ENCODE data around the gene COL15A1.

GRCh38 chr9:99031994-99032393 lies 88.3 kb downstream of the COL15A1 start:
- no peak for TF ChIP-seq POLR2A (IDR thresholded peaks at IDR 0.05)
- TF ChIP-seq, protein P1, sequence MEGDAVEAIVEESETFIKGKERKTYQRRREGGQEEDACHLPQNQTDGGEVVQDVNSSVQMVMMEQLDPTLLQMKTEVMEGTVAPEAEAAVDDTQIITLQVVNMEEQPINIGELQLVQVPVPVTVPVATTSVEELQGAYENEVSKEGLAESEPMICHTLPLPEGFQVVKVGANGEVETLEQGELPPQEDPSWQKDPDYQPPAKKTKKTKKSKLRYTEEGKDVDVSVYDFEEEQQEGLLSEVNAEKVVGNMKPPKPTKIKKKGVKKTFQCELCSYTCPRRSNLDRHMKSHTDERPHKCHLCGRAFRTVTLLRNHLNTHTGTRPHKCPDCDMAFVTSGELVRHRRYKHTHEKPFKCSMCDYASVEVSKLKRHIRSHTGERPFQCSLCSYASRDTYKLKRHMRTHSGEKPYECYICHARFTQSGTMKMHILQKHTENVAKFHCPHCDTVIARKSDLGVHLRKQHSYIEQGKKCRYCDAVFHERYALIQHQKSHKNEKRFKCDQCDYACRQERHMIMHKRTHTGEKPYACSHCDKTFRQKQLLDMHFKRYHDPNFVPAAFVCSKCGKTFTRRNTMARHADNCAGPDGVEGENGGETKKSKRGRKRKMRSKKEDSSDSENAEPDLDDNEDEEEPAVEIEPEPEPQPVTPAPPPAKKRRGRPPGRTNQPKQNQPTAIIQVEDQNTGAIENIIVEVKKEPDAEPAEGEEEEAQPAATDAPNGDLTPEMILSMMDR (IDR thresholded peaks at IDR 0.05 in 4 of 5, conservative IDR thresholded peaks at IDR 0.05 in 1 of 5) = no peak

Data from gastrocnemius medialis (tissue), 4 donors.